Fibroblast of lung (primary cell): Measurements from ENCODE around the gene FABP2. TPM values are rescaled to one million over a fixed set of nuclear protein-coding genes. Genes with fewer than 3 reads are reported as not detected.
A peak's percentile ranks its signal among the peaks of the same experiment; 100 is the strongest.
"Not testable (repeated sequence)": the region's sequence is repeated elsewhere in the genome, so short reads cannot be mapped to it uniquely, and the experiment has no call there.

ENCODE experiments used
- DNase-seq, 2 donors: peaks; one replicate each; pipeline versions ENCODE4 v3.0.0 to v3.0.0-alpha.2; 2010; ENCODE audit warnings: low read depth in 2 of 2
- H2AFZ ChIP-seq: 2 replicates; pipeline ENCODE4 v1.5.1; 2012; ENCODE audit warnings: low read length, control low read depth, inconsistent platforms
- H3K27ac ChIP-seq: 2 replicates; pipeline ENCODE4 v1.5.1; 2011; ENCODE audit warnings: low read length, control low read depth; ENCODE audit not compliant: insufficient read depth
- H3K27me3 ChIP-seq: 2 replicates; pipeline ENCODE4 v1.5.1; 2011; ENCODE audit warnings: mild to moderate bottlenecking, low read length; ENCODE audit not compliant: control insufficient read depth, insufficient read depth
- H3K36me3 ChIP-seq: 2 replicates; pipeline ENCODE4 v1.5.1; 2011; ENCODE audit warnings: low read length; ENCODE audit not compliant: control insufficient read depth, insufficient read depth
- H3K4me1 ChIP-seq: 2 replicates; pipeline ENCODE4 v1.5.1; 2011; ENCODE audit warnings: low read length; ENCODE audit not compliant: control insufficient read depth, insufficient read depth; ENCODE audit errors: extremely low read depth
- H3K4me2 ChIP-seq: 2 replicates; pipeline ENCODE4 v1.5.1; 2011; ENCODE audit warnings: low read length, control low read depth; ENCODE audit not compliant: insufficient read depth; ENCODE audit errors: extremely low read depth
- H3K4me3 ChIP-seq, 4 experiments: fragments of 200-600 bp in 1 of 4; sonication (generic) in 1 of 4; replicated peaks in 1 of 4; 2 replicates each; pipeline ENCODE4 v1.5.1; 2011 to 2016; ENCODE audit warnings: low read length in 4 of 4, low read depth in 3 of 4, mild to moderate bottlenecking in 3 of 4, control low read depth in 2 of 4, inconsistent platforms in 1 of 4, mixed read lengths in 1 of 4; ENCODE audit not compliant: insufficient read depth in 1 of 4; ENCODE audit errors: control extremely low read depth in 1 of 4
- H3K79me2 ChIP-seq: 2 replicates; pipeline ENCODE4 v1.5.1; 2012; ENCODE audit warnings: mild to moderate bottlenecking, low read length, inconsistent platforms; ENCODE audit not compliant: control insufficient read depth, insufficient read depth
- H3K9ac ChIP-seq: 2 replicates; pipeline ENCODE4 v1.5.1; 2011; ENCODE audit warnings: mild to moderate bottlenecking, low read length, control low read depth; ENCODE audit not compliant: insufficient read depth
- H3K9me3 ChIP-seq: 2 replicates; pipeline ENCODE4 v1.5.1; 2012; ENCODE audit warnings: low read depth, low read length; ENCODE audit not compliant: control insufficient read depth, insufficient read depth
- H4K20me1 ChIP-seq: 2 replicates; pipeline ENCODE4 v1.5.1; 2011; ENCODE audit warnings: low read length; ENCODE audit not compliant: control insufficient read depth, insufficient read depth; ENCODE audit errors: extremely low read depth
- EZH2 ChIP-seq: IDR thresholded peaks from 2 replicates; pipeline ENCODE4 v1.5.1; 2012; ENCODE audit warnings: low read length, control low read depth, mild to moderate bottlenecking; ENCODE audit errors: missing control alignments
- polyA plus RNA-seq, 2 donors: library from polyadenylated mRNA; depleted of rRNA in 1 of 2; stranded (reverse) in 1 of 2; unstranded in 1 of 2; fragments of >200 nt; gene quantifications; 2 replicates each; pipeline ENCODE4 v1.2.1, GENCODE V29; 2011 to 2012; ENCODE audit warnings: missing spikeins in 1 of 2
- total RNA-seq: library from RNA; depleted of rRNA; stranded (reverse); fragments of >200 nt; gene quantifications from 2 replicates; pipeline ENCODE4 v1.2.1, GENCODE V29; 2014
- TF ChIP-seq, protein P1 (sequence below), 2 donors: IDR thresholded peaks in 1 of 2; conservative IDR thresholded peaks in 1 of 2; 1 replicate in 1 of 2; 2 replicates in 1 of 2; pipeline ENCODE4 v1.5.1; 2011 to 2012; ENCODE audit warnings: low read length in 2 of 2, control low read depth in 1 of 2, inconsistent platforms in 1 of 2, low read depth in 1 of 2, mild to moderate bottlenecking in 1 of 2

FABP2 gene
- total and polyA plus RNA-seq, 2 donors (not counting 1 experiment from before 2014, with no cell fraction given): not detected

DNA sequence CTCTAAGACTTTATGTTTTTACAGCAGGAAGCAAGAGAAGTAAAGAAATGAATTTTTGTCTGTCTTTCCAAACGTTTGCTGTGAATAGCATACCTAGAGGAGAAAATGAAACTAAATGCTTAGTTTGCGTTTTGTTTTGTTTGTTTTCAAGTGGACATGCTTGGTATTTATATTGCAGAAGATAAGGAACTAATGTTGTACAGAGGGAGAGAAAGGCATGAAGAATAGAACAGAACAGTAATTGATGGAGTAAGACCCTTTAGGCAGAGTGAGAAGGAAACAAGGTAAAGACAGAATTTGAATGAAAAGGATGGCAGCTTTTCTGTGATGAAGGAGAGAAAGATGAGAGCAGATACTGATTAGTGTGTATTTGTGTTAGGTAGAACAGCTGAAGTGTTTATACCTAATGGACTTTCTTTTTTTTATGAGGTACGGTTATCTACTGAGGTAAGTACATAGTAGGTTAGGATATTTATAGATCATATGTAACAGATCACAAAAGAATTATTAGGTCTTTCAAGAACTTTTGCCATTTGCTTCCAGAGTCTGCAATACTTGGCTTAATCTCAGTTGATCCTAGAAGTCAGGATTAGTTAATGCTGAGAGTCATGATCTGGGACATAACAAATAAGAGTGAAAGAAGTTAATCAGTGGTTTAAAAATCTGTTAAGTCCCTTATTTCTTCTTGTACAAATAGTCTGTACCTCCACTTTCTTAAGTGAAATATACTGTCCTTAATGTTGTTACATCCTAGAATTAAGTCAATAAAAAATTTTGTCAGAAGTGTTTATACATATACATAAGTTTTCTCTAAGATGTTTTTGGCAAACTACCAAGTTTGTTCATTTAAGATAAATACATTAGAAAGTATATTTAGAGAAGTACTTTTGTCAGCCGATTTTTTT lies 36.8 kb downstream of the FABP2 start:
- H3K27me3 ChIP-seq: no peaks in the 10 kb centered on the region
- H3K9me3 ChIP-seq: no peaks in the 10 kb centered on the region
- H3K9ac ChIP-seq: peak overlapping the region; percentile 18
- DNase-seq: peak; percentile 19 to 52
- TF ChIP-seq, protein P1, sequence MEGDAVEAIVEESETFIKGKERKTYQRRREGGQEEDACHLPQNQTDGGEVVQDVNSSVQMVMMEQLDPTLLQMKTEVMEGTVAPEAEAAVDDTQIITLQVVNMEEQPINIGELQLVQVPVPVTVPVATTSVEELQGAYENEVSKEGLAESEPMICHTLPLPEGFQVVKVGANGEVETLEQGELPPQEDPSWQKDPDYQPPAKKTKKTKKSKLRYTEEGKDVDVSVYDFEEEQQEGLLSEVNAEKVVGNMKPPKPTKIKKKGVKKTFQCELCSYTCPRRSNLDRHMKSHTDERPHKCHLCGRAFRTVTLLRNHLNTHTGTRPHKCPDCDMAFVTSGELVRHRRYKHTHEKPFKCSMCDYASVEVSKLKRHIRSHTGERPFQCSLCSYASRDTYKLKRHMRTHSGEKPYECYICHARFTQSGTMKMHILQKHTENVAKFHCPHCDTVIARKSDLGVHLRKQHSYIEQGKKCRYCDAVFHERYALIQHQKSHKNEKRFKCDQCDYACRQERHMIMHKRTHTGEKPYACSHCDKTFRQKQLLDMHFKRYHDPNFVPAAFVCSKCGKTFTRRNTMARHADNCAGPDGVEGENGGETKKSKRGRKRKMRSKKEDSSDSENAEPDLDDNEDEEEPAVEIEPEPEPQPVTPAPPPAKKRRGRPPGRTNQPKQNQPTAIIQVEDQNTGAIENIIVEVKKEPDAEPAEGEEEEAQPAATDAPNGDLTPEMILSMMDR (conservative IDR thresholded peaks at IDR 0.05 in 1 of 2, IDR thresholded peaks at IDR 0.05 in 1 of 2; ENCODE audit: low read depth in 1 of 2, low read length in 2 of 2): no peak
- no peak for TF ChIP-seq EZH2
- no peaks in the 10 kb centered on the region for H4K20me1 ChIP-seq
- no peak overlapping the region for H3K27ac ChIP-seq
- H3K79me2 ChIP-seq: peaks cover 3% of the 10 kb centered on the region
- no peak overlapping the region for H2AFZ ChIP-seq
- H3K4me2 ChIP-seq: peak overlapping the region; percentile 81
- no peaks in the 10 kb centered on the region for H3K36me3 ChIP-seq
- H3K4me1 ChIP-seq: no peaks in the 10 kb centered on the region
- H3K4me3 ChIP-seq: peak overlapping the region; percentile 10 to 69 (median 20)

DNA sequence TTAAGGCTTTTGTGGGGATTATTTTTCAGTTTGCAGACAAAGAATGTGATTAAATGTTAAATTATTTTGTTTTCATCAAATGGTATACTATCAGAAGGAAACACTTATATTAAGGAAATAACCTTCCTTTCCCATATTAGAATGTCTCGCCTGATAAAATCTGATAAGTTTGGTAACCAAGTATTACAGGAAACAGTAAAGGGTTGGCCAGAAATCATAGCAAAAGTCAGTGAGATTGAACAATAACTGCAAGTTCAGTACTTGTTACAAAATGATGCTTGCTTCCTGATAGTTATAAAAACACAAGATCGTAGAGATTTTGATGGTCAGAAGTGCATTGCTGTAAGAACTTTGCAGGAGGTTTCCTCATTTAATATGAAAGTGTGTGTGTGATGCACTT lies 40.5 kb downstream of the FABP2 start:
- H3K4me3 ChIP-seq: no peak overlapping the region
- H2AFZ ChIP-seq: no peak overlapping the region
- no peaks in the 10 kb centered on the region for H3K36me3 ChIP-seq
- no peaks in the 10 kb centered on the region for H3K9me3 ChIP-seq
- peaks cover 3% of the 10 kb centered on the region for H3K79me2 ChIP-seq
- no peak for TF ChIP-seq EZH2
- DNase-seq: no peak
- H3K27ac ChIP-seq: no peak overlapping the region
- no peak overlapping the region for H3K9ac ChIP-seq
- no peaks in the 10 kb centered on the region for H3K27me3 ChIP-seq
- H4K20me1 ChIP-seq: no peaks in the 10 kb centered on the region
- H3K4me2 ChIP-seq: no peak overlapping the region
- no peaks in the 10 kb centered on the region for H3K4me1 ChIP-seq

DNA sequence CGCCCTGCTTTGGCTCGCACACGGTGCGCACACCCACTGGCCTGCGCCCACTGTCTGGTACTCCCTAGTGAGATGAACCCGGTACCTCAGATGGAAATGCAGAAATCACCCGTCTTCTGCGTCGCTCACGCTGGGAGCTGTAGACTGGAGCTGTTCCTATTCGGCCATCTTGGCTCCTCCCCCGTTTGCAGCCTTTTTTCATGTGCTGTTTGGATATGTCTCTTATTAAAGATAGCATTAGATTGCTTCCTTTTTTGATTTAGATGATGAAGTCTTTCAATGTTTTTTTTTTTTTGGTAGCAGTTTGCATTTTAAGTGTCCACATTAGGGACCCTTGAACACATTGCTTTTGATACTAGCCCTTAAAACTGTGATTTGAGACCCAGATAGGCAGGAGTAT lies 42.0 kb downstream of the FABP2 start:
- H3K9ac ChIP-seq, H2AFZ ChIP-seq, DNase-seq, H3K36me3 ChIP-seq, H3K4me2 ChIP-seq, H3K4me1 ChIP-seq, H4K20me1 ChIP-seq, H3K9me3 ChIP-seq, H3K79me2 ChIP-seq, H3K4me3 ChIP-seq, H3K27me3 ChIP-seq, H3K27ac ChIP-seq: not testable (repeated sequence)

DNA sequence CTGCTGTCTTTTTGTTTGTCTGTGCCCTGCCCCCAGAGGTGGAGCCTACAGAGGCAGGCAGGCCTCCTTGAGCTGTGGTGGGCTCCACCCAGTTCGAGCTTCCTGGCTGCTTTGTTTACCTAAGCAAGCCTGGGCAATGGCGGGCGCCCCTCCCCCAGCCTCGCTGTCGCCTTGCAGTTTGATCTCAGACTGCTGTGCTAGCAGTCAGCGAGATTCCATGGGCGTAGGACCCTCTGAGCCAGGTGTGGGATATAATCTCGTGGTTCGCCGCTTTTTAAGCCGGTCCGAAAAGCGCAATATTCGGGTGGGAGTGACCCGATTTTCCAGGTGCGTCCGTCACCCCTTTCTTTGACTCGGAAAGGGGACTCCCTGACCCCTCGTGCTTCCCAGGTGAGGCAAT lies 42.4 kb downstream of the FABP2 start:
- H4K20me1 ChIP-seq, H3K4me2 ChIP-seq, H3K4me1 ChIP-seq, H3K27ac ChIP-seq, H3K9me3 ChIP-seq, H3K36me3 ChIP-seq, H3K9ac ChIP-seq, H2AFZ ChIP-seq, H3K4me3 ChIP-seq, H3K27me3 ChIP-seq, DNase-seq, H3K79me2 ChIP-seq: not testable (repeated sequence)
